NCI-H187 (cell line): ENCODE data around the gene FNDC3B.
"Not testable (repeated sequence)": the region's sequence is repeated elsewhere in the genome, so short reads cannot be mapped to it uniquely, and the experiment has no call there.

Source experiments
- DNase-seq, 2 experiments: peaks; one replicate each; lab custom pipeline; 2025; lab: John Stamatoyannopoulos, UW

The FNDC3B gene

DNA sequence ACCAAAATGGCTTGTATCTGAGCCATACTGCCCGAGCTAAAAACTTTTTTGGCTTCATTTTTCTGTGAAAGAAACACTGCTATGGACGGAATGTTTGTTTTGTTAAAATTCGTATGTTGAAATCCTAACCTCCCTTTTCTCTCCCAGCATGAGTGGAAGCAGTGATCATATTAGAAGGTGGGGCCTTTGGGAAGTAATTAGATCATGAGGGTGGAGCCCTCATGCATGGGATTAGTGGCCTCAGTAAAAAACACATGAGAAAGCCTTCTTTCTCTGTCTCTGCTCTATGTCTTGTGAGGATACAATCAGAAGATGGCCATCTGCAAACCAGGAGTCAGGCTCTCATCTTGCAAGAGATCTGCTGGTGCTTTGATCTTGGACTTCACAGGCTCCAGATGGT, 7.4 kb upstream of the FNDC3B start:
- no peak for DNase-seq

DNA sequence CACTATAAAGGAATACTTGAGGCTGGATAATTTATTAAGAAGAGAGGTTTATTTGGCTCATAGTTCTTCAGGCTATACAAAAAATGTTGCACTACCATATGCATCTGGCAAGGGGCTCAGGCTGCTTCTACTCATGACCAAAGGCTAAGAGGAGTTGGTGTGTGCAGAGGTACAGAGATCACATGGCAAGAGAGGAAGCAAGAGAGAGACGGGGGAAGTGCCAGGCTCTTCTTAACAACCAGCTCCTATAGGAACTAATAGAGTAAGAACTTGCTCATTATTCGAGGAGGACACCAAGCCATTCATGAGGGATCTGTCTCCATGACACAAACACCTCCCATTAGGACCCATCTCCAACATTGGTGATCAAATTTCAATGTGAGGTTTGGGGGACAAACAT, 6.0 kb upstream of the FNDC3B start:
- no peak for DNase-seq

DNA sequence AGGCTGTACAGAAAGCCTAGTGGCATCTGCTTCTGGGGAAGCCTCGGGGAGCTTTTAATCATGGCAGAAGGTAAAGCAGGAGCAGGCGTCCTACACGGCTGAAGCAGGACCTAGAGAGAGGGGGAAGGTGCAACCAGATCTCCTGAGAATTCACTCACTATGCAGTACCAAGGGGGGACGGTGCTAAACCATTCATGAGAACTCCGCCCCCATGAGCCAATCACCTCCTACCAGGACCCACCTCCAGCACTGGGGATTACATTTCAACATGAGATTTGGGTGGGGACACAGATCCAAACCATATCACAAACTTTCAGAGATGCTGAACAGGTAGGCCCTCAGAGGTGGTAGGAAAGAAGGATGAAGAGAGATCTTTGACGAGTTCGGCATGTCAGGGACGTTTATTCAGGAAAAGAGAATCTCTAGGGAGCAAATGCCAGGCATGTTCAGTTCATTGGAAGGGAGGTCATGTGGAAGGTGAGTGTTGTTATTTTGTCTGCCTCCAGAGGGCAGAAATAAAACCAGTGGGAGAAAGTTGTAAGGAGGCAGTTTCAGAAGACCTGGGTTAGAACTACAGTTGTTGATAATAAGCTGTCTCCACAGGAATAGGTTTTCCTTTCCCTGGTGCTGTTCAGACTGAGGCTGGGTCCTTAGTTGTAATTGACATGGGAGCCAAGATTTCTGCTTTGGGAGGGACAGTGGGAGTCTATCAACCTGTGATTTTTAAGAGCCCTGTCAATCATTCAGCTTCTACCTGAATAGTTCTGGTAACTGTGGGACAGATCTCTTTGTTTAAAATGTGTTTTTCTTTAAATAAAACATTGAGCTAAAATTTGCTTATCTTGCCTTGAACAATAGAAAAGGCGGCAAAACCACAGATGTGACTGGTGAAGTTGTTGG, 4.3 kb upstream of the FNDC3B start:
- DNase-seq = no peak

DNA sequence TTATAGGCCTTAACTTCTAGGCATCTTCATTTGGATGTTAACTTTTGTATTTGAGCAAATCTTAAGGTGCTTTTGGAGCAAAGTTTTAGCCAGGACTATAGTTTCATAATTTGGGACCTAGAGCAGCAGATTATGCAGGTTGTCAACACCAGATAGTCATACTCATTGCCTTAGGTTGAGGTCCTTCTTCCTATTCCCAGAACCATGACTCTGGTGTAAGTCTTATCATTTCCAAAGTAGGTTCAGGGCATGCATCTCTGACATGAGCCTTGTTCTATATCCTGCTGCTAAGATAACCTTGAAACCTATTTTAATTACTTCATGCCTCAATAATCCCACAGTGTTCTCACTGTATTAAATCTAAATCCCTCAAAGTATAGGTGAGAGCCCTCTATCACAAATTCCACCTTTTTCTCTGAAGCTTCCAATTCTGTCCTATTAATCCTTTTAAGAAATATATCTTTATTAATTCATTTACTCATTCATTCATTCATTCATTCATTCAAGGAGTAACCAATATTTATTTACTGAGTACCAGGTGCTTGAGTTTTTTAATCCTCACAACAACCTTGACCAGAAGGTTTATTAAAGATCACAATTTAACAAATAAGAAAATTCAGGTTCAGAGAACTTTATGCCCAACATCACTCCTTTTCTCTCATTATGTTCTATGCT, 2.7 kb upstream of the FNDC3B start:
- DNase-seq = no peak

DNA sequence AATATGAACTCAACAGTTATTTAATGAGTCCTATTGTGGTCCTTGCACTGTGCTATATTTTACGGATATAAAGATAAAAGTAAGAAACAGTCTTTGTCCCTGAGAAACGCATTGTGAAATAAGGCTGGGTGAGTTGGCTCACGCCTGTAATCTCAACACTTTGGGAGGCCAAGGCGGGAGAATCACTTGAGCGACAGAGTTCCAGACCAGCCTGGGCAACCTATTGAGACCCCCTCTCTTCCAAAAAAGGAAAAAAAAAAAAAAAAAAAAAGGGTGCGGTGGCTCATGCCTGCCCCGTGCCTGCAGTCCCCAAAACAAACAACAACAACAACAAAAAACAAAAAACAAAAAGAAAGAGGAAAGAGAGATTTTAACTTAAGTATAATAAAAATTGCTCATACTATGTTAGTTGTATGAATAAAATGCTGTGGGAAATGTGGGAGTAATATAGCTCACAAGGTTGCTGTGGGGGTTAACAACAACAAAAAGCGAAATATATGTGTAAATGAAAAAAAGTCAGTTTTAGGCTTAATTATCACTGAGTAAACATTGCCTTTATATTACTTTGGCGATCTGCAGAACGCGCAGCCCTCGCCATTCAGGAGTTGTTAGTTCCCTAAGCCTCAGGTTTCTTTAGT, 461 bp upstream of the FNDC3B start:
- no peak for DNase-seq

DNA sequence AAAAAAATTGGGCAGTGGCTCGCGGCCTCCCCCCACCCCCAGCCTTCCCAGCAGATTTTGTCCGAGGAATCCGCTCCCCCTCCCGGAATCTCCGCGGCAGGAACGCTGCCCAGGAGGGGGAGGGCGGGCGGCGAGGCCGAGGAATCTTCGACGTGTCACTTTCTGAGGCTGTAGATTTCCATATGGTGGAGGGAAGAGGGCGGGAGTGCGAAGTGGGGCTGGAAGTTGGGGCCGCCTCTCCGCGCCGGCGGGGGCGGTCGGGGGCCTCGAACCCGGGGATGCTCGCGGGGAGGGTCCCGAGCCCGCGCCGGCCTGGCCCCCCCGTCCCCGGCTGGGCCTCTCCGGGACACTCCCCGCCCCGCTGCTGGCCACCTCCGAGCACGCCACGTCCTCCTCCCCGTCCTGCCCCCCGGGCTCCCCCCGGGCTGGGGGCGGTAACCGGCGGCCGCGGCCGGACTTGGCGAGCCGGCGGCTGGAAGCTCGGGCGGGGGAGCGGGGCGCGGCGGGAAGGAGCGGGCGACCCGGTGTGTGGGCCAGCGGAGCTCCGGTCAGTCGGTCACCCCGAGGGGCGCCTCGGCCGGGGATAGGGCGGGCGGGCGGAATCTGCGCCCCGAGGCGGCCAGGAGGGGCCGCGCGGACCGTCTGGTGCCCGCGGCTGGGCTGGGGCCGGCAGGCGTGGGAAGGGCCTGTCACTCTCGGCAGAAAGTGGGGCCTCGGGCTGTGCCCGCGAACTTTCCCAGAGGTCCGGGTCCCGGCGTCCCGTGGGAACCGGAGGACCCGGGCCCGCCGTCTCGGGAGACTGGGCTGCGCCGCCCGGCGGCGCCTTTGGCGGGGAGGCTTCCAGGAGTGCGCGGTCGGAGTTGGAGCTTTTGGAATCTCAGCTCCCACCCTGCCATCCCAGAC, 951 bp downstream of the FNDC3B start:
- DNase-seq = peak in 1 of 2 experiments; percentile 14

DNA sequence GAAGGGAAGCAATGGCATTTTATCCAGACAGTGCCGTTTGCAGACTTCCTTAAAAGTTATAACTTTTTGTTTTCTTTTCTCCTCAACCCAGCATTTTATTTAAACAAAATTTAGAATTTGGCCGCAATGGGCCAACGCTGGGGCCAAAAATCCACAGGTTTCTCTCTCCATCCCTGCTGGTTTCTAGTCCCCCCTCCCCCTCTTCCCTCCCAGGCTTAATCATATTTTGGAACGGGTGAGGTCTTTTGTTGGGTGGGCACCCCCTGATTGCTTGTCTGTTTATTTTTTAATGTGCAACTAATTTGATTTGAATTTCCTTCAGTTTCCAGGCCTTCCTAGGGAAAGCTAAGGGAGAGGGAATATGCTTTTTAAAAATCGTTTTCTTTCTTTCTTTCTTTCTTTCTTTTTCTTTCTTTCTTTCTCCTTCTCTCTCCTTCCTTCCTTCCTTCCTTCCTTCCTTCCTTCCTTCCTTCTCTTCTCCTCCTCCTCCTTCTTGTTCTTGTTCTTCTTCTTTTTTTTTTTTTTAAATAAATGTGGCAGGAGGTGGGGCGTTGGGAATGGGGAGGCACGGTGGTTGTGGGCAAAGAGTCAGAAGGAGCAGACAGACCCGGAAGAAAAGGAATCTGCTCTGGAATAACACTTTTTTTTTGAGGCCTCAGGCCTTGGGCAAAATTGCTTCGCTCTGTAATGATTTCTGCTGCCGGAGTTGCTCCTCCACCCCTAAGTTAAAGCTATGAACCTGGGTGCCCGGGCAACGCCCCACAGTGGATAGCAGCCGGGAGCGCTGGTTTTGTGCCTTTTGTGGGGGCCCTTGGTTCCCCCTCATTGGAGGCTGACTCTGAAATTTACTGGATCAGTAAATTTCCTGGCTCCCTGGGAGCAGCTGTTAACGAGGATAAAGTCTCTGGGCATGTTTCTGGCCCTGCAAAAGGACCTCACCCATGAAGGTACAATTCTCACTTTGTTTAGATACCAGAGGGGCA, 1.9 kb downstream of the FNDC3B start:
- DNase-seq = no peak

DNA sequence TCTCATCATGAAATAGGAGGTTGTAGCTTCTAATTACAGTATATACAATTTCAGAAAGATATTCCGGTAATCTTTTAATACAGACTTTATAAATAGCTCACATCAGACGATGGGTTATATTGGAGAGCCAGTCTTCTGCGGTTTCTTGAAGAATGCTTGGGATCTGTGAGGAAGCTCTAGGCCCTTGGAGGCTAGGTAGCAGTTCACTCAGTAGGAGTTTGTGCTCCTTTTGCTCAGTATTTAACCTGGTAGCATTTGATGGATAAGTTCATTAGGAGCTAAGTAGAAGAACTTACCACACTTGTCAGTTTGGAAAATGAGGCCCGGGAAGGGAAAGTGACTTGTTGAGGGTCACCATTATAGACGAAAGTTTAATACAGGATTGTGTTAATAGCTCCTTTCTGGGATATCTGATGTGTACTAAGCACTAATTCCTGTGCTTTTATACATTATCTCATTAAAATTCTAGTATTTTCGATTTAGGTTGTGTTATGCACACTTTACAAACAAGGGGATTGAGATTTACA, 2.8 kb downstream of the FNDC3B start:
- DNase-seq = no peak

DNA sequence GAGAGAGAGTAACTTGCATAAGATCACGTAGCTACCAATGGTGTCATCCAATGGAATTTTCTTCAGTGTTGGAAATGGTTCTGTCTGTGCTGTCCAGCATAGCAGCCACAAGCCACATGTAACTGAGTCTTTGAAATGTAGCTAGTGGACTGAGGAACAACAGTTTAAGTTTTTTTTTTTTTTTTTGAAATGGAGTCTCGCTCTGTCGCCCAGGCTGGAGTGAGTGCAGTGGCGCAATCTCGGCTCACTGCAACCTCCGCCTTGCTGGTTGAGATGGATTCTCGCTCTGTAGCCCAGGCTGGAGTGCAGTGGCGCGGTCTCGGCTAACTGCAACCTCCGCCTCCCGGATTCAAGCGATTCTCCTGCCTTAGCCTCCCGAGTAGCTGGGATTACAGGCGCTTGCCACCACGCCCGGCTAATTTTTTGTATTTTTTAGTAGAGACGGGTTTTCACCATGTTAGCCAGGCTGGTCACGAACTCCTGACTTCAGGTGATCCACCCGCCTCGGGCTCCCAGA, 3.3 kb downstream of the FNDC3B start:
- DNase-seq = not testable (repeated sequence)

DNA sequence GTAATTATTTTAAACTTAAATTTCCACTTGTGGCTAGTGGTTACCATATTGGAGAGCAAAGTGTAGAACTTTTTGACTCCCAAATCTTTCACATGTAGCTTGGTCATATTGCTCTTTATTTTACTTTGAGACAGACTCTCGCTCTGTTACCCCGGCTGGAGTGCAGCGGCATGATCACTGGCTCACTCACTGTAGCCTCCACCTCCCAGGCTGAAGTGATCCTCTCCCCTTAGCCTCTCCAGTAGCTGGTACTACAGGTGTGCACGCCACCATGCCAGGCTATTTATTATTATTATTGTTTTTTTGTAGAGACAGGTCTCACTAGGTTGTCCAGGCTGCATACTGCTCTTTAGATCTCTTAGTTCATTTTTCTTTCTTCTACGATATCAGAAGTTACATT, 3.9 kb downstream of the FNDC3B start:
- DNase-seq = no peak

DNA sequence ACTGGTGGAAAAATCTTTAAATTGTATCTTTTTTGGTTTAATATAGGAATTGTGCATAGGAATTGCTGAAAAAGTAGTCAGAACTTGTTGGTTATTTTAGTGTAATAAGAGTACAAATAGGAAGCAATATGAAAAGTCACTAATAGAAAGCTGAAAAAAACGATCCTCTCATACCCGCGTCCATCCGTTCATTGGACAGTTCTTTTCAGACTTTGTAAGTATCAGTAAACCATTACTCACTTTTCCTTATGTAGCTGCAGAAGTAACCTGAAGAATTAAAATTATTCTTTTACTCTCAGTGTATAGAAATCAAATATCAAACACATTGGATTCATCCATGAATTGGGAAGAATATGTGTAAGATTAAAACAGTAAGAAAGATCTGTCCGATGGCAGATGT, 4.4 kb downstream of the FNDC3B start:
- no peak for DNase-seq

DNA sequence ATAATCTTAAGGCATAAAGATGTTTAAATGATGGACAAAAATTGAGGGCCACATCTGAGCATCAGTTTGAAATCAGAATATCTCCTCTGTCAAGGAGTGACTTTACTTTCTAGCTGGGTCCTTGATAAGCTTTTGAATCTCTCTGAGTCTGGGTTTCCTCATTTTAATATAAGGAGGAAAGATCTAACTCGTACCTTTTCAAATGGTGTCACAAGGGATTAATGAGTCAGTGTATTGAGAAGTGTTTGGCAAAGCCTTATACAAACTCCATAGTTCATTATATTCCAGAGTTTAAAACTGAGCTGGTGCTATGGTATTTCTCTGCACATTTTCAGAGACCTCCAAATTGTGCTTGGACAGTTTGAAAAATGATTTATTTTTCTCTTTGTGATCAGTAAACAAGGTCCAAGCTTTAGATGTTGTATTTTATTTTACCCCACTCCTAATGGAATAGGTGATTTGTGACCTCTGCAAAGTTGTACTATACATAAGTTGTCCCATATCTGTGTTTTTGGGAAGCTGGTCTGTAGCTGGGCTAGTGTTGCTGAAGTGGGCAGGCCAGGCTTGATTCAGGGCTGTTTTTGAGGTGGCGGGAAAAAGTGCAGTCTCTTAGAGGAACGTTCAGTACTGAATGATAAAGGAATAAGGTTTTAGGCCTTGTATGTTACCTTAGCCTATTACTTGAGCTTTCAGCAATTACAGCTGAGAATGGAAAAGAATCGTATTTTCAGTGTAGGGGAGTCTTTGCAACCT, 5.6 kb downstream of the FNDC3B start:
- no peak for DNase-seq

DNA sequence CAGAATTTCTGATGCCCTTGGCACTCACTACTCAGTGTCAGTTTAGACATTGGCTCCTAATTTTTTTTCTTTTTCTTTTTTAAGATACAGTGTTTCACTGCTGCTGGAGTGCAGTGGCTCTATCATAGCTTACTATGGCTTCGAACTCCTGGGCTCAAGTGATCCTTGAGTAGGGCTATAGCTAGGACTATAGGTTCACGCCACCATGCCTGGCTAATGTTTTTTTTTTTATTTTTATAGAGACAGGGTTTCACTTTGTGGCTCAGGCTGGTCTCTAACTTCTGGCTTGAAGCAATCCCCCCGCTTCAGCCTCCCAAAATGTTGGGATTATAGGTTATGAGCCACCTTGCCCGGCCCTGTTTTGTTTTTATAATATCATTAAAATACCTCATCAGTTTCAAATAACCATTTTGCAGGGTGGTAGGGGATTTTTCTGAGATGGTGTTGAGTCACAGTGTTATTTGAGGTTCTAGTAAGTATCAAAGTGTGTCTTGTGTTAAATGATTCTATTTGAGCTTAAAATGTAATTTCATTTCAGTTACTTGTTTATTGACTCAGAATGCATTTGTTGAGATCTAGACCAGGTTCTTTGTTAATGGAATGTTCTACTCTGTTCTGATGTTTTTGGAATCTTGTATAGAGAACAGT, 7.0 kb downstream of the FNDC3B start:
- no peak for DNase-seq

DNA sequence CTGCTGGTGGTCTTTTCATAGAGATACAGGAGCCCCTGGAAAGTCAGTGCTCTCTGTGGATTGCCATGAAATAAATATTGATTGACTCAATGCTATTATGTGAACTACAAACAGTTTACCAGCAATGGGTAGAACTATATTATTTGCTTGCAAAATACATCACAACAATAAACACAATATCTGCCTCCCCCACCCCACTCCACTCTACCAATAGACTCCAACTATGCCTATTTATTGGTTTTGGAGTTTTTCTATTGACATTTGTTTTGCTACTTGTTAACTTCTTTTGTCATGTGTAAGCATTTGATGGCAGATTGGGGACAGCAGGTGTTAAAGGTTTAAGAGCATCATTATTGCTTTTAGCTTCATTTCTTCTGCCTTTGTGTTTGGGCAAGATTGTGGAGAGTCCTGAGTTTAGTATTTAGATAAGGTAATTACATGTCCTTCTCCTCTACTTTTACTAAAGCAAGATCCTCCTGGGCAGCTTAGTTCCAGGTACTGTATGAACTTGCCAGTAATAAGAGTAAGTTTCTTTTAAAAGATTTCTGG, 8.3 kb downstream of the FNDC3B start:
- no peak for DNase-seq

DNA sequence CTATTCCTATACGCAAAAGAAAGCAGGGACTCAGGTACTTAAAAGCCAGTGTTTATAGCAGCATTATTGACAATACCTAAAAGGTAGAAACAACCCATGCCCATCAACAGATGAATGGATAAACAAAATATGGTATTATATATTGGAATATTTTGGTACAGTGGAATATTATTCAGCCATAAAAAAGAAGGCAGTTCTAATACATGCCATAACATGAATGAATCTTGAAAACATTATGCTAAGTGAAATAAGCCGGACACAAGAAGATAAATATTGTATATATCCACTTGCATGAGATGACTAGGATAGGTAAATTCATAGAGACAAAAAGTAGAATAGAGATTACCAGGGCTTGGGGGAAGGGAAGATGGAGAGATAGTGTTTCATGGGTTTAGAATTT, 9.2 kb downstream of the FNDC3B start:
- DNase-seq = no peak

DNA sequence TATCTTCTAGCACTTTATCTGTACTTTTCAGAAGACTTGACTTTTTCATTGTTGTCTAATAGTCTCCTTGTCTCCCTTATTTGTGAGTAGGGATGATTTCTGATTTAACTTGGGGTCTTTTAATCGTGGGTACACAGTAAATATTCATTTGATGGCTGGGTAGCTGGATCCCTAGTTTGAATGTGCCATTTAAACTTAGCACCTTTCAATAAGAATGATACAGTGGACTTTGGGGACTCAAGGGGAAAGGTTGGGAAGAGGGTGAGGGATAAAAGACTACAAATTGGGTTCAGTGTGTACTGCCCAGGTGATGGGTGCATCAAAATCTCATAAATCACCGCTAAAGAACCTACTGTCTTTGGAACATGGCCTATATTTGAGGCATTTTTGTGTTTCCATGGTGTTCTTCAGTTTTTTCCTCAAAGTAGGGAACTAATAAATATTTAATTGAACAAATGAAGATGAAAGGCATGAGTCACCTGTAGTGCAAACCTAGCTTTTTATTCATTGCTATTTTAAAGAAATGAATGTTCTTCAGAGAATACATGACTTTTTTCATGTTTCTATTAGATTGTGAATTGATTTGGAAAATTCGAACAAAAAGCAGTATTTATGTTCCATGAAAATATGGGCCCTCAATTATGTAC, 12.1 kb downstream of the FNDC3B start:
- no peak for DNase-seq

DNA sequence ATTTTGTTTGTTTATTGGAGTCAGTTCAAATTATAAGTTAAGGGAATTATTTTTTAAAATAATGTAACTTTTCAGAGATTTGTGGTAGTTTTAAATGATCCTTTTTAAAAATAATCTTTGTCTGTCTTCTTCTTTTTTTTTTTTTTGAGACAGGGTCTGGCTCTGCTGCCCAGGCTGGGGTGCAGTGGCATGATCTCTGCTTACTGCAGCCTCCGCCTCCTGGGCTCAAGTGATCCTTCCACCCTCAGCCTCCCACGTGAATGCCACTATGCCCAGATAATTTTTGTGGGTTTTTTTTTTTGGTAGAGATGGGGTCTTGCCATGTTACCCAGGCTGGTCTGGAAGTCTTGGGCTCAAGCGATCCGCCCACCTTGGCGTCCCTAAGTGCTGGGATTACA, 12.6 kb downstream of the FNDC3B start:
- DNase-seq = no peak

DNA sequence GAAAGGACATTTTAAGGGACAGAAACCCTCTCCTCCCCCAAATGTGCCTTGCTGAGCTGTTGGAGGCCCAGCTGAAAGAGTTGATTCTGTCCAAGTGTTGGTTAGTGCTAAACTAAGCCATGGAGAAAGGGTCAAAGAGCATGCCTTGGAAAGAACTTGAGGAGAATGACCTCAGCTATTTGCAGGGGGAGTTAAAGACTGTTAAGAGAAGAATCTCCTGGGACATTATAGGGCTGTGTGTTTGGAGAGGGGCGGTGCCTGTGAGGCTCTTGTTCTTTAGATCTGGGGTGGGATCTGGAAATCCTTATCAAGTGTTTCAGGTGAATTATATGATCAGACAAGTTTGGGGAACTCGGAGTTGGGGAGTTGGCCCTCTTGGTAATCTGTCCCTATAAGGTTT, 13.0 kb downstream of the FNDC3B start:
- no peak for DNase-seq
